ENCODE results near the gene TATDN3. TPM values are rescaled to one million over a fixed set of nuclear protein-coding genes. Genes with fewer than 3 reads are reported as not detected.

The TATDN3 gene
- total and polyA plus RNA-seq, 11 donors: 18.2 to 30.3 (median 24.1) TPM

- no peaks in the 10 kb centered on the region for H3K9me3 ChIP-seq
- no peaks in the 10 kb centered on the region for H3K27me3 ChIP-seq
- TF ChIP-seq POLR2A (IDR thresholded peaks at IDR 0.05) (no peak), CTCF (IDR thresholded peaks at IDR 0.05) (no peak)
- intact Hi-C loops (cut with DNase I): no loop called here
- H3K36me3 ChIP-seq: no peaks in the 10 kb centered on the region
- H3K27ac ChIP-seq: no peak within 1 kb of the TSS
- no peaks in the 10 kb centered on the region for H3K4me1 ChIP-seq
- WGBS, 4 donors: 88 to 97% (median 94%) methylated on average over 4 of the region's 4 CpGs
- DNase-seq (no peak), ATAC-seq (no peak)
- no peak within 1 kb of the TSS for H3K4me3 ChIP-seq
These were observed 55.9 kb downstream of the TATDN3 start, which contains the start of gene SPATA45 for GRCh38 chr1:212847549-212847948. Gene SPATA45, minus strand, starts transcription at chr1:212847649. Its CDS starts 11,500 bp downstream, at chr1:212836149.

GRCh38 chr1:212852105-212852688, 60.5 kb downstream of the TATDN3 start:
- Histone ChIP-seq H3K36me3 (no peaks in the 10 kb centered on the region), H3K4me3 (no peak overlapping the region), H3K27me3 (no peaks in the 10 kb centered on the region), H3K9me3 (no peaks in the 10 kb centered on the region), H3K4me1 (peaks cover 0 to 7% (median 5%) of the 10 kb centered on the region in 12 donors), H3K27ac (no peak overlapping the region)
- ATAC-seq (no peak), DNase-seq (no peak)
- 81 to 96% (median 93%) methylated on average over 5 of the region's 5 CpGs for WGBS, 4 donors
- TF ChIP-seq POLR2A (IDR thresholded peaks at IDR 0.05) (no peak), CTCF (IDR thresholded peaks at IDR 0.05) (no peak)
- intact Hi-C loops (cut with DNase I): no loop called here

GRCh38 chr1:212853658-212854057, 62.0 kb downstream of the TATDN3 start:
- intact Hi-C loops (cut with DNase I): no loop called here
- Histone ChIP-seq H3K36me3 (no peaks in the 10 kb centered on the region), H3K4me1 (peaks cover 0 to 12% (median 8%) of the 10 kb centered on the region in 12 donors), H3K27me3 (no peaks in the 10 kb centered on the region), H3K9me3 (no peaks in the 10 kb centered on the region), H3K4me3 (no peak overlapping the region), H3K27ac (no peak overlapping the region)
- DNase-seq (no peak), ATAC-seq (no peak)
- TF ChIP-seq CTCF (IDR thresholded peaks at IDR 0.05) (no peak), POLR2A (IDR thresholded peaks at IDR 0.05) (no peak)
- WGBS, 4 donors: 85 to 89% (median 88%) methylated on average over 5 of the region's 5 CpGs

GRCh38 chr1:212856755-212857154, 65.1 kb downstream of the TATDN3 start:
- H3K27me3 ChIP-seq: no peaks in the 10 kb centered on the region
- peak overlapping the region in 3 of 12 donors; percentile 76 to 91 (median 84) for H3K4me3 ChIP-seq
- no peak overlapping the region for H3K27ac ChIP-seq
- DNase-seq (no peak), ATAC-seq (no peak)
- no peaks in the 10 kb centered on the region for H3K9me3 ChIP-seq
- TF ChIP-seq CTCF (IDR thresholded peaks at IDR 0.05): no peak
- TF ChIP-seq POLR2A (IDR thresholded peaks at IDR 0.05): no peak
- intact Hi-C loops (cut with DNase I): loop anchor here in 1 of 10 donors (5.0 kb wide), 1 partner anchor 64 kb away; the partner anchor contains the start of genes NSL1 and TATDN3
- WGBS, 4 donors: 91 to 95% (median 92%) methylated on average over 16 of the region's 16 CpGs
- peaks cover 0 to 38% (median 25%) of the 10 kb centered on the region in 12 donors for H3K4me1 ChIP-seq
- no peaks in the 10 kb centered on the region for H3K36me3 ChIP-seq
